Omental fat pad (tissue), 4 donors: ENCODE results near the gene TCF19. TPM values are rescaled to one million over a fixed set of nuclear protein-coding genes. Genes with fewer than 3 reads are reported as not detected.
"Not testable (repeated sequence)": the region's sequence is repeated elsewhere in the genome, so short reads cannot be mapped to it uniquely, and the experiment has no call there.

Experiments
- ATAC-seq: fragments of 150-250 bp; one replicate; pipeline ENCODE4 v1.9.1; 2016; ENCODE audit warnings: mild to moderate bottlenecking, moderate library complexity; ENCODE audit not compliant: low FRiP score
- DNase-seq: peaks from one replicate; pipeline ENCODE4 v3.0.0-alpha.2; 2019; ENCODE audit warnings: low spot score
- CTCF ChIP-seq, 3 donors: fragments of 450-650 bp; IDR thresholded peaks; one replicate each; pipeline ENCODE4 v1.5.1; 2016 to 2017; ENCODE audit warnings: antibody characterized with exemption in 3 of 3, mild to moderate bottlenecking in 3 of 3, moderate library complexity in 2 of 3
- total RNA-seq, 4 donors: library from RNA; depleted of rRNA; stranded (reverse); fragments of >200 nt; gene quantifications; one replicate each; pipeline ENCODE4 v1.1.0, GENCODE V29; 2016

TCF19 gene
- total RNA-seq, 4 donors from 2014 or later: 1.9 to 19.5 (median 2.7) TPM

- TF ChIP-seq CTCF (IDR thresholded peaks at IDR 0.05): no peak
- DNase-seq (no peak), ATAC-seq (no peak)
Observed at GRCh38 chr6:31163922-31164321, 5.5 kb downstream of the TCF19 start.

GRCh38 chr6:31164475-31165063 is 6.2 kb downstream of the TCF19 start:
- not testable (repeated sequence) for DNase-seq, ATAC-seq

GRCh38 chr6:31165064-31165832 is 6.9 kb downstream of the TCF19 start:
- not testable (repeated sequence) for ATAC-seq, DNase-seq

- no peak for TF ChIP-seq CTCF (IDR thresholded peaks at IDR 0.05)
- ATAC-seq (no peak), DNase-seq (no peak)
Observed at GRCh38 chr6:31165986-31166385, 7.6 kb downstream of the TCF19 start.

GRCh38 chr6:31168606-31169005 is 10.2 kb downstream of the TCF19 start:
- no peak for TF ChIP-seq CTCF (IDR thresholded peaks at IDR 0.05)
- no peak for ATAC-seq
- no peak for DNase-seq

- DNase-seq (no peak), ATAC-seq (no peak)
- TF ChIP-seq CTCF (IDR thresholded peaks at IDR 0.05): no peak
Observed at GRCh38 chr6:31169123-31169857, 10.9 kb downstream of the TCF19 start.

- ATAC-seq, DNase-seq: not testable (repeated sequence)
Observed at GRCh38 chr6:31169858-31170599, 11.6 kb downstream of the TCF19 start.

GRCh38 chr6:31170600-31170881 is 12.2 kb downstream of the TCF19 start, which contains the start of gene POU5F1:
TSS of gene POU5F1 (minus strand) at chr6:31170682. CDS start at chr6:31170620, 62 bp downstream.
- DNase-seq (no peak), ATAC-seq (no peak)
- no peak for TF ChIP-seq CTCF (IDR thresholded peaks at IDR 0.05)
